NCI-H748 (cell line): Measurements from ENCODE around the gene TENM4.
A peak's percentile ranks its signal among the peaks of the same experiment; 100 is the strongest.

Experiments used
- DNase-seq: peaks from one replicate; lab custom pipeline; 2025; ENCODE audit not compliant: unreplicated experiment; lab: John Stamatoyannopoulos, UW

Gene TENM4

DNA sequence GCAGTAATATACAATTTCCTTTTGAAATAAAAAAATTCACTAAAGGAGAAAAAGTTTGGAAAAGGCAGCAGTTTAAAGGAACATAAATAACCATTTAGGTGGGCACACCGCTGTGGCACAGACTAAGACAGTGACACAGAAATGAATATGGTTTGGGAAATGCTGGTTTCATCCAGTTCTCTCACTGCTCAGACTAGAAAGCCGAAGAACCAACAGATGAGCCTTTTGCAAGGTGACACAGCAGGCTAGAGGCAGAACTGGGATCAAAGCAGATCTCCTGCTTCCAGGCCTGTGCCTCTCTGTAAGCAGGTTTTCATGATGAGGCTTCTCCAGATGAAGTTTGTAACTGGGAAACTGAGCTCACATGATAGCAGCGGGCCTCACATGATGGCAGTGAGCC is 486.1 kb downstream of the TENM4 start:
- no peak for DNase-seq

DNA sequence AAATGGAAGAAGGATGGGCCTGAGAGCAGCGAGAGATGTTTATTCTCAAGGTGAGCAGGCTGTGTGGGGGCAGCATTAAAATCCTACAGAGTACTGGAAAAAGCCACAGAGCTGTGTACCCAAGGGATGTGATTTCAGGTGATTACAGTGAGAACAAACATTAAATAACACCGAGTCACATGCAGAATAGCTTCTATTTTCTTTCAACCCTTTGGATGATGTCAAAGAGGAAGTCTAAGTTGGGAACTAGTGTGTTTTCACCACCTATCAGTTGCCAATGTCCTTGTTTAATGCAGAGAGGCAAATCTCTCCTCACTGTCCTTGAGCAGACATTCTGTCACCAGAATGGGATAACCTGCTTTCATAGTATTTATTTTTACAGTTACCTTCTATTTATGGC is 486.6 kb downstream of the TENM4 start:
- no peak for DNase-seq

DNA sequence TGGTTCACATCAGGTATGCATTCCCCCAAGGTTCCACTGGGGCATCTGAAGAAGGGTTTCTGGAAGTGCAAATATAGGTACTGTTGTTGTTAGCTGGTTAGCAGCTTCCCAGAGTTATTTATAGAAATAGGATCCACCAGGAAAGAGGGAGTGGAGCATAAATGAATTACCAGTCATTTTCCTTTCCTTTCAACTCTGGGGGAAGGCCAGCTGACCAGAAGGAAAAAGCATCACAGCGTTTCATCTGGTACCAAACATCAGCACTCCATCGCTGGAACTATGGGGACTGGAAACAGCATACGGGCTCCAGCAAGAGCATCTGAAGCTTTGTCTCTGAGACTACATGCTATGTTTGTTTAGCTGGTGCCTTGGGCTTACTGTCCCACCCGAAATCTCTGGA is 487.9 kb downstream of the TENM4 start:
- DNase-seq: no peak

DNA sequence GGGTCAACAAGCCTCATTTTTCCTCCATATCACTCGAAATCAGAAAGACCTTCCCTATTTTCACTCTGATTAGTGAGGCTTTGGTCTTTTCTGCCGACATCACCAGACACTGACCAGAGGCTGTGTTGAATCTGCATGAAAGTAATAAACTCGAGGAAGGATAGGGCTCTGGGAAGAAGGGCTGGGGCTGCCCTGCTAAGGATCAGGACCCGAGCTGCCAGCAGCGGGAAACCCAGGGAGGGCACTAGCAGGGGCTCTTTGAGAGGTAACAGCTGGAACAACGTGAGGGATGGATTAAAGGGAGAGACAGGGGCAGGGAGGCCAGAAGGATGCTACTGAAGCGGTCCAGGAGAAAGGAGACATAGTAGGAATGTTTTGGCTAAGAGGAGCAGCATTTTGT is 488.7 kb downstream of the TENM4 start:
- no peak for DNase-seq

DNA sequence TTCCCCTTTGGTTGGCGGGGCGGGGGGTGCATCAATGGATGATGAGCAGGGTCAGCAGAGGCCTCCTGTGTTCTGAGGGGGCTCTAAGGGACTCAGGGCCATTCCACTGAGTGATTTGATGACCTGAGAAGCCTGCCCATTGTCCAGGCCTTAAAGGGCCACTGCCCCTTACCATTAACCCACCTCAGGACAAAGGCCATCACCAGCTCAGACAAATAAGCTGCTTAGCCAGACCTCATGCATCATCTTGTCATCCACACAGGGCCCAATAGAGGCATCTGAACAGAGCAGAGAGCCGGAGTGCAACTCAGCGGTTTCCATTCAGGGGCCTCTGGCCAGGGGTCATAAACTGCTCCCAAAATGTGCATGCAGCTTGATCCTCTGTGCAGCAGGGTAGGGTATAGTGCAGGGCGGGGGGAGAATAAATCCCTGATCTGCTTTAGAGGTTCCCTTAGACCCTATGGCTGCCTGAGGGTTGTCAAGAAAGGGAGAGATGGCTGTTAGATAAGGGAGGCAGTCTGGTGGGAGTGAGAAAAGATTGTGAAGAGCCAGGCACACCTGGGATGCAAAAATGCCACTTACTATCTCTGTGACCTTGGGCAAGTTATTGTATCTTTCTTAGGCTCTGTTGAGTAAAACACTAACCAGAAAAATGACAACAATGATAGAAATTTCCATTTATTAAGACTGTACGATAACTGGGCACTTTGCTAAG is 490.7 kb downstream of the TENM4 start:
- DNase-seq: no peak

DNA sequence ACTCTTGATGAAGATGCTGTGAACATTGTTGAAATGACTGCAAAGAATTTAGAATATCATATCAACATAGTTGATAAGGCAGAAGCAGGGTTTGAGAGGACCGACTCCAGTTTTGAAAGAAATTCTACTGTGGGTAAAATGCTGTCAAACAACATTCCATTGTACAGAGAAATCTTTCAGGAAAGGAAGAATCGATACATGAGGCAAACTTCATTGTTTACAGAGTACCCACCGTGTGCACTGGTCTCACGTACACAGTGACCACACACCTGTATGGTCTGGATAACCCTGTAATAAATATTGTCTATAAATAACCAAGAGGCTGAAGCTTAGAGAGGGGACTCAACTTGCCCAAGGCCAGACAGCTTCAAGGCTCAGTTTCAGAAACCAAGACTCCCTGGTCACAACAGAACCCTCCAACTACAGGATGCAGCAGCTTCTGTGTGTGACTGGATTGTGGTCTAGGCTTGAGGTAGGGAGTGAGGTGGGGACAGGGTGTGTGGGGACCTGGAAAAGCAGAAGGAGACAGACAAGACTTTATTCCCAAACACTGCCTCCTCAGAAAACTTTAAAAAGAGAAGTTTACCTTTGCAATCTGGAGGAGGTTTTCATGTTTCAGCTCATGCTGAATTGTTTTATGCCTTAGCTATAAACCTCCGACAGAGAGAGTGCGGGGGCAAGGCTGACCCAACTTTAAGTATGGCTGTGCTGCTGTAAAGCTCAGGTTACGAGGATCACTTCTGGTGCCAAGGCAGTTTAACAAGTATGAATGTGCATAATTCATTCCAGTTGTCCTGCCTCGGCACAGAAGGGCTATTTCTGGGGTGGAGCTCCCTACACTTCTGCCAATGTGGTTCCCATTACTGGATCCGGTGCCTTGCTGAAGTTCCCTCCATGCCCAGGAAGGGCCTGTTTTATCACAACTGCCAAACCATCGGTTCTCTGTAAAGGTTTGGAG is 493.6 kb downstream of the TENM4 start:
- DNase-seq: no peak

DNA sequence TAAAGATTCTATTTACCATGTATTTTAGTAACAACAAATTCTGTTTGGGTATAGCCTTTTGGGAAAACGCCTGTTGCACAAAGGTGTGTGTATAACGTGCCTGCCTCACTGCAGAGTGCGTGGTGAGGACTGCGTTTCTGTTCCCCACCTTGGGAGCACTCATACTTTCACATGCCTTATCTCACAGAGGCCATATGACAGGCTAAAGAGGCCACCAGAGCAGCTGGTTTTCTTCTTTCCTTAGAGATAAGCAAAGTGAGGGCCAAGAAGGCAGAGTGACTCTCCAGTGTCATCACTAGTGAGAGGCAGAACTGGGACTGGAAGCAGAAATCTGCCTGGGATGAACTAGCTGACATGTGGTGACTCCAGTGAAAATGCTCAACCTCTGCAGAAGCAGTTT is 497.0 kb downstream of the TENM4 start:
- DNase-seq: no peak

DNA sequence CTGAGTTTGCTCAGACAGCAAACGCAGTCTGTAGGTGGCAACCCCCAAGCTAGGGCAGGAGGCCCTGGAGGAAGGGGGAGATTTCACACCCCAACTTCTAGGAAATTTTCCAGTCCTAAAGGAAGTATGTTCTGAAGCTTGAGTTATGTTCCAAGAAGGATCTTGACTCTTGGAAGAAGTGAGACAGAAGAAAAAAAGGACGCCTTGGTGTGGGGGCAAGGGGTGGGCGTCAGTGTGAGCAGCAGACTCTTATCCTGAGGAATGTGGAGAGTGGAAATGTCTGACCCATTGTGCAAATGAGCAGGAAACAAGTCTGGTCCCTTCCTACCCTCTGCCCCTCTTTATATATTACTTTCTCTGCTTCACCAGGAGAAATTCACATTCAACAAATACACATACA is 497.7 kb downstream of the TENM4 start:
- DNase-seq: no peak

DNA sequence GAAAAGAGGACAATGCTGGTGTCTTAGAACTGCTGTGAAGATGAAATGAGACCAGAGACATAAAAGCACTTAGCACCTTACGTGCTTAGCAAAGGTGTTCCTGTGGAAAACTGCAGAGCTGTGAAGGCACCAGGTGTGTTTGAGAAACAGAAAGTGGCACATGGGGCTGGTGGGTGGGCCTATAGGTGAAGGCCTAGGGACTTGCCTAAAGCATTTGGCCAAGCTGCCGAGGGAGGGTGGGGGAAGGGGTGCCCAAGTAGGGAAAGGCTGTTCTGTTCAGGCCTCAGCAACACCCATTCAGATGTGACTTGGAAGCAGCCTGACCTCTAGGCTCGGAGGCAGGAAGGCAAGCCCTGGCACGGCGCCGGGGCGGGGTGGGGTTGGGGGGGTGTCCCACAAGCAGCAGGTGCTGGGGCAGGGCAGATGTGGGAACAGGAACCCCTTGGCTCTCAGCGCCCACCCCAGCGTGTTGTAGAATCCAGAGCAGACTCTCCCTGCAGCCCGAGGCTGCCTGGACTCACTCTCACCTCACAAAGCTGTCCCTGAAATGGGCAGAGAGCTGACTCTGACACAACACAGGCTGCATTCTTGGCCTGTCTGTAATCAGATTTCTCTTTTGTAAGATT is 499.5 kb downstream of the TENM4 start:
- peak; percentile 38 for DNase-seq

DNA sequence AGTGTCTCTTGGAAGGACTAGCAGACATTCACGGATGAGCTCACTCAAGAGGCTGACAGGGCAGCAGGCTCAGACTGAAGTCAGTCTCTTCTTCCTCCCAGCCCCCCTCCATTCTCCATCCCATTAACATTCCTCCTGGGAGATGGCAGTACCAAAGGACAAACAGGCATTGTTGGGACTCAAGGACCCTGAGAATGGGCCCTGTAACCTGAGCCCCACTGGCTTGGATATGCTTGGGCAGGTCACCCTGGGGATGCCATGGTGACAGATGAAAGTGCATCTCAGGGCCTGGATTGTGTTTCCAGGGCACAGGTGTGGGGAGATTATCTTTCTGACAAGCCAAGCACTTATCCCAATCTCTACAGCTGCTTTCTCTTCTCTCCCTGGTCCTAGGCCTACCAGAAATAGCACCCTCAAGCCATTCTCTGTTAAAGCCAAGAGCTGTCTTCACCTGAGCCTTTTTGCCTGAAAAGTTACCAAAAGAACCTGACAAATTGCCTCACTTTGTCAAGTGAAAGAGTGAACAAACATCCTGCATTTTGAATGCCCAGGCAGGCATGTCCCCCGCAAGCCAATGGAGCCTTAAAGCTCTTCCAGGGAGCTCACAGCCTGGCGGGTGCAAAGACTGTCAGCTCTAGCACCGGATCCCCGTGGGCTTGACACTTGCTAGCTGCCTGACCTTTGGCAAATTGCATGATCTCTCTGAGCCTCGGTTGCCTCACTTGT is 500.2 kb downstream of the TENM4 start:
- DNase-seq: peak; percentile 95

DNA sequence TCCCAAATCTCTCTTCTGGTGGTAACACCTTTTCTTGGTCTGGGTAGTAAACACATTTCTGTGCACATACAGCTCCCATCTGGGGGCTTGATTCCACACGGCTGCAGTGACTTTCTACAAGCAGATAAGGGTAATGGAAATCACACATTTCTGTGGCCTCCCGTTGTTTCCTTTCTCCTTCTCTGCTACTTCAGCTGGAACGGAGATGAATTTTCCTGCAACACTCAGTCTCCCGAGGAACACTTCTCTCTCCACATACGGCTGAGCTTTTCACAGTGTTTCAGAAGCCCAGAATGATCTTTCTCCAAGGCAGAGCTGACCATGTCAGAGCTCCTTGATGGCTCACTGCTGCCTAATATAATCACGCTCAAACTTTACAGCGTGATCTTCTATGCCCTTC is 501.9 kb downstream of the TENM4 start:
- DNase-seq: no peak

DNA sequence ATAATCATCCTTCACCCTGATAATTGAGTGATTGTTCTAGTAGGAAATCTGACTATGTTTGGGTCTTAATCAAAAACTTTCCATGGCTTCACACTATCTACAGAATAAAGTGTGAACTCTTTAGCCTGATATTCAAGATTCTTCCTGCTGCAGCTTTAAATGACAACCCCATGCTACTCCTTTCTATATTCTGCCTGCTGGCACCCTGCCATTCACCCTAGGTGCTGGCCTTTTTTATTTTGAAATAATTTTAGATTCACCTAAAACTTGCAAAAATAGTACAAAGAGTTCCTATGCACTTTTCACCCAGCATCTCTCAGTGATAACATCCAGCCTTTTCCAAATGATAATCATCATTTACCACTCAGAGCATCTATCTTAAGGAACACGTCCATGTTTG is 502.8 kb downstream of the TENM4 start:
- no peak for DNase-seq

DNA sequence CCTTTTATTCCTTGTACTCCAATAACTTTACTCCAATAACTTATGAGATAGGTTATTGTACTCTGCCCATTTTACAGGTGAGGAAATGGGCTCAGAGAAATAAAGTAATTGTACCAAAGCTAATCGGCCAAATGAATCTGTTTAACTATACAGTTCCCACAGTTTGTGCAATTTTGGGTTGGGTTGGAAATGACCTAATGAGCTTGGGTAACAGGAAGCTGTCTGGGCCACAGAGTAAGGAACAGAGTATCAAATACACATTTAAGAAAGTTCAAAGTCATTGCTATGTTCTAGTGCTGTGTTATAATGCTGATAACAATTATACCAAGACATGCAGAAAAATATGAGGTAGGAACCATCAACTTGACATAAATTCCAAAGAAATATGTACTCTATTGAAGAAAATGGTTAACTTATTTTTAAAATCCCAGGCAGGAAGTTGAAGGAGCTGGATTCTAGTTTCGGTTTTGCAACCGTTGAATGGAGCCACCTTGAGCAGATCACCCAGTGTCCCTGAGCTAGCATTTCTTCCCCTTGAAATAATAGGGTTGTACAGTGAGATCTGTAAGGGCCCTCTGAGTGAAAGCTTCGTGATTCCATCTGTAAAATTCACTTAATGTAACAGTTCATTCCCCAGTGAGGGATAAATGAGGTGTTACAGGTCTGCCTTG is 505.3 kb downstream of the TENM4 start:
- no peak for DNase-seq

DNA sequence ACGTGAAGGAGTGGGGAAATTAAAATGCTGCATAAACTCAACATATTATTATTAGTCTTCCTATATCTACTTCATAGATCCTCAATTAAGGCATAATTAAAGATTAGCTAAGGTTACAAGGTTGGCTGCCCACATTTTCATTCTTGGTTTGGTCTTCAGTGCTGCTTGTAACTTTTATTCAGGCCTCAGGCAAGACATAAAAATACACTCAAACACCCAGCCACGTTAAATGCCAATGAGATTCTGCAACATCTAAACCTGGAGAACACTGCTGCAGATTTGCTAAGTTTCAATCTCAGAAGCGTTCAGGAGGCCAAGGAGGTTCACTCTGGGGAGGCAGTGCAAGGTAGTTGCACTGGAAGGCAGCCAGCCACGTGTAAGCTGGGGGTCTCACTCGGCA is 507.5 kb downstream of the TENM4 start:
- no peak for DNase-seq

DNA sequence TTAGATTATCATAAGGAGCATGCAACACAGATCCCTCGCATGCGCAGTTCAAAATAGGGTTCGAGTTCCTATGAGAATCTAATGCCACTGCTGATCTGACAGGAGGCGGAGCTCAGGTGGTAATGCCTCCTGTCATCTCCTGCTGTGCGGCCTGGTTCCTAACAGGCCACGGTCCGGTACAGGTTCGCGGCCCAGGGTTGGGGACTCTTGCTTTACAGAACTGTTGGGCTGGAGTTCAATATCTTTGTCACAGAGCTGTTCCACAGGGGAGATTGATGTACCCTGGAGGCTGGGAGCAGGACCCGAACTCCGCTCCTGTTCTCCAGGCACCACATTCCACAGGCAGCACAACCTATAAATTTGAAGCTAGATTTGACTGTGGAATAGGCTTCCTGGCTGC is 508.1 kb downstream of the TENM4 start:
- no peak for DNase-seq

DNA sequence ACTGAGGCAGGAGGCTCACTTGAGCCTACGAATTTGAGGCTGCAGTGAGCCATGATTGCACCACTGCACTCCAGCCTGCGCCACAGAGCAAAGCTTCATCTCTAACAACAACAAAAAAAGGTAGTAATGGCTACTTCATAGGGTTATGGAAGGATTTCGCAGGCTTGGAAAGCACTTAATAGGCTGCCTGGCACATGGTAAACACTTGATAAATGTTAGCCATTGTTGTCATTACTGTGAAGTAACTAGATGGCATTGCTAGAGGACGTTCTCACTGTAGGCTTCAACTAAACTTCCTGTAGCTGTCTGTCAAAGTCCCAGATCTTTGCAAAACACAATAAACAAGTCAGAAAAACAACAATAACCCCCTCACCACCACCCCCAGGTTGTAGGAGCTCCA is 508.9 kb downstream of the TENM4 start:
- DNase-seq: no peak

DNA sequence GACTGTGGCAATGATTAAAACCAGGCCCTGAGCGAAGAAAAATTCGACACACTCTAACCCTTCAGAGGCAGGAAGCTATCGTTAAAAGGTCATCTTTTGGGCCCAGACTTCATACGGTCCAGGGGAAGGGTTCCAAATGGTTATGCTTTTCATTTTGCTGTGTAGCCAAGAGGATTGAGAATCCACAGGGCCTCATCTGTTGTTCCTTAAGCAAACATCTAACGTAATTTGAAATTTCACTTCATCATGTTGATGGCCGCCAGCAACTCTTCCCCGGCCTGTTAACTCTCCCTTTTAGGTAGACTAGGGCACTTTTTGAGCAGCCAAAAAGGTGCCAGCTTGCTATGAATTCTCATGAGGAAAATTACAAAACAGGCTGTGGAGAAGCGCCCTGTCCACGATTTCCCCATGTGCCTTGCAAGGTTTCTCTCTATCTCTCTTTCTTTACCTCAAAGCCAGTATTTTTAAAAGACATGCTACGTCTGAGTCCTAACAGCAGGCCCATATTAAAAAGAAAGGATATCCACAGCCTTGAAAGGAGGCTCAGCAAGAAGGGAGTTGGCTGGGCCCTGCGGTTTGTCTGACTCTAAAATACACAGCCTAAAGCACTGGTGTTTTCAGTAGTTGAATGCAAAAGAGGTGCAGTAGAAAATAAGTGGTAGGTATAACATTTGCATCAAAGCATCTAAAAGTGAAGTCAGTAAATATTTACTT is 509.9 kb downstream of the TENM4 start:
- DNase-seq: no peak

DNA sequence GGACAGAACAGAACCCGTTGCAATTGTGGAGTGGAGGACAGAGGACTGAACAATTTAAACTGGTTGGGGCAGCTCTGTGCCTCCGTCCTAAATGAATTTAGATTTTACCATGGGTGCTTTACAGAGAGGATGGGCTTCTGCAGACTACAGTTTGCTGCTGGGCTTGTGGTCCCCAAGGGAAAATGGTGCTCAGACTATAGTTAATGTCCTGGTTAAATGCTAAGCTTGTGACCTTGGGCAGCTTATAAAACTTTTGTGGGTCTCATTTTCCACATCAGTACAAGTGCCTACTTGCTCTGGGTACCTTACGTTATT is 511.0 kb downstream of the TENM4 start:
- DNase-seq: no peak

DNA sequence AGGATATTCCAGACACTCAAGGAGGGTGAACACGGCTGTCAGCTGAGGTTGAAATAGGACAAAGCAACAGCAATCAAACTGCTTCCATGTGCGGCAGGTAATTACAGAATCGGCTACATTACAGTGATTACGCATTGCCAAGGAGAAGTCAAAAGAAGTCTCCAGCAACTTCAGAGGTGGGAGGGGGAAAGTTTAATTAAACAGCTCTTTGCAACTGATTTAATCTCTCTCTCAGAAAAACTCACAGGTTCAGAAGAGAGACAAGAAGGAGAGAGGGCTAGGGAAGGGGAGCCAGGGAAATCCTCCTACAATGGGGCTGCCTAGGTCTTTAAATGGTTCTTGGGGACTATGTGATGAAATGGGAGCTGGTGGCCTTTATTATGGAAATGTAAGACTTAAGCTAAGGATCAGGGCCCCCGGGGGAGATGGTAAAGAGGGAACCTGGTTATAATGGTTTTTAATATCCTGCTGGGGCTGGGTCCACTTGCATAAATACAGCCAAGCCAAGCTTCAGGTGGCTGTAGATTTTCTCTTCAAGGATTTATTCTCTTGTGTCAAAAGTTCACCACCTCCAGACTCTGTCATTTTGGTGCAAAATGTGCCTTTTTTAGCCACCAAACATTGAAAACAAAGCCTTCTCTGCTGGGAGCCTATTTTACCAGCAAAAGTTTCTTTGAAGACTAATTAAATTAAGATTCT is 511.5 kb downstream of the TENM4 start:
- no peak for DNase-seq

DNA sequence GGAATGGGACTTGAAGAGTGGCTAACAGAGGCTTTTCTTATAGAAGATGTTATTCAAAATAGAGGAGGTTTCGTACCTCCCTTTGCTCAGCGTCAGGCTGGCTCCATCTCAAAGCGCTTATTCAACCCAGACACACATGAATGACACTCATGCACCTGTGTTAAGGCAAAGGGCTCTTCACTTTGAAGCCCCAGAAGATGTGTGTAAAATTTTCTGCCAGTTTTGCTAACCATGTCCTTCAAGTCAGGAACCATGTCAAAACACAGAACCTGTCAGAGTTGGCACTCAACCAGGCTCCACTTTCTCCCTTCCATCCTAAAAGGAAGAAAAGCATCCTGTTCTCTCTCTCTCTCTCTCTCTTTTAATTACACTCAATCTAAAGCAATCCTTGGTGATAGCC is 513.3 kb downstream of the TENM4 start:
- DNase-seq: no peak
